HUES48 (cell line): ENCODE measurements around the gene CTXND1.

Experiments
- H3K27ac ChIP-seq: one replicate; pipeline ENCODE4 v1.7.0; 2013; ENCODE audit warnings: low read depth, low read length, inconsistent platforms
- H3K27me3 ChIP-seq: 2 replicates; pipeline ENCODE4 v1.6.1; 2013; ENCODE audit warnings: mild to moderate bottlenecking, low read length; ENCODE audit not compliant: control insufficient read depth, insufficient read depth
- H3K36me3 ChIP-seq: 2 replicates; pipeline ENCODE4 v1.6.1; 2013; ENCODE audit warnings: low read length; ENCODE audit not compliant: control insufficient read depth, insufficient read depth
- H3K4me1 ChIP-seq: 2 replicates; pipeline ENCODE4 v1.6.1; 2013; ENCODE audit warnings: mild to moderate bottlenecking, low read length; ENCODE audit not compliant: control insufficient read depth, insufficient read depth
- H3K4me3 ChIP-seq: 2 replicates; pipeline ENCODE4 v1.5.1; 2013; ENCODE audit warnings: mild to moderate bottlenecking, low read depth, low read length
- H3K9ac ChIP-seq: 2 replicates; pipeline ENCODE4 v1.6.1; 2013; ENCODE audit warnings: mild to moderate bottlenecking, low read depth, low read length, moderate library complexity
- H3K9me3 ChIP-seq: 2 replicates; pipeline ENCODE4 v1.6.1; 2013; ENCODE audit warnings: low read length; ENCODE audit not compliant: control insufficient read depth, insufficient read depth

CTXND1 gene

DNA sequence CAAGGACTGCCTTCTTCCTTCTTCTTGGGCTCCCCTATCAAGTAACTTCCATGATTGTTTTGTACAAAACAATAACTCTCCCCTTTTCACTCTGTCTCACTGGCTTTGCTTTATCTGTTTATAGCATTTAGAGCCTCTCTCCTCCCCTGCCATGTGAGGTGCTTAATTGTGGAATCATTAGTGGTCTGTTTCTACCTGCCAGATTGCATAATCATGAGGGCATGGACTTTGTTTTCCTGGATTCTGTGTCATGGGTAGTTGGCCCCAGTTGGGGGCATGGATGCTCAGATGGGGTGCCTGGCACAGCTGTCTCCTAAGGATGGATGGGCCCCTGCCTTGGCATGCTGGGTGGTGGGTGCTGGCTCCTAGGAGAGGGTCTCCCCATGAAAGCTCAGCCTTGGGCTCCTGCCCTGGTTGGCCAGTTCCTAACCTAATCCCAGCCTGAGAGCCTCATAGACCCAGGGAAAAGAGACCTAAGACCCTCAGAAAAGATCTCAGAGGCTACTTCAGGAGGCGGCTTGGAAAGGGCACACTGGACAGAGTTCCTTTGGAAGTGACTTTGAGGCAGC lies 8.0 kb upstream of the CTXND1 start:
- H3K4me3 ChIP-seq, result no peak overlapping the region
- no peaks in the 10 kb centered on the region for H3K36me3 ChIP-seq
- no peak overlapping the region for H3K9ac ChIP-seq
- no peaks in the 10 kb centered on the region for H3K9me3 ChIP-seq
- no peak overlapping the region for H3K27ac ChIP-seq
- H3K27me3 ChIP-seq, result no peaks in the 10 kb centered on the region; the same call in 1 of the 2 replicates
- no peaks in the 10 kb centered on the region for H3K4me1 ChIP-seq

DNA sequence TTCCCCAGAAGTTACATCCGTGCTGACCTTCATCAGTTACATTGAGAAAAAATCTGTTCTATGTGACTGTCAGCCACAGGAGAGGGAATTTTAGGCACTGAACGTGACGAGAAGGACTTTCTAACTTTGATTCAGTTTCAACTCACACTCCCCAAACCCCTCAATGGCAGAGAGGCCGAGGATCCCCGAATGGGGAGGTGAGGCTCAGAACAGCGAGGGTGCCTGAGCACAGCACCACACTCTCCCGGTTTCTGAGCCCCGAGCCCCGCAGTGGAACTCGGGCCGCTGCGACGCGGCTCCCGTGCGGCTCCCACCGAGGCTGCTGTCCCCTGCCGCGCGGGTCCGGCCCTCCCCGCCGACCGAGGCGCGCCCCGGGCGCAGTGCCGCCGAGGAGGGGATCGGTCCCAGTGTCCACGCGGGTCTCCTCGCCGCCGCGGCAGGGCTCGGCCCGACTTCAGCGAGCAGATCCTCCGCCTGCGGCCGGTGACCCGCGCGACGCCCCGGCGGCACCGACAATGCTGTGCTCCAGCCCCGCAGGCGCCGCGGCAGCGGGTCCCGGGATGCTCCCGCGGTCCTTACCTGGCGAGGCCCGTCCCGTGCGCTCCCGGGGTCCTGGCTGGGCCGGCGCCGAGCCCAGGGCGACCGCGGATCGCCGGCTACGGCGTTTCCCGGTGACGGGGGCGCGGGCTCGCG lies 439 bp downstream of the CTXND1 start:
- H3K4me3 ChIP-seq, result peak overlapping the region; percentile 70
- no peaks in the 10 kb centered on the region for H3K36me3 ChIP-seq
- H3K9me3 ChIP-seq, result no peaks in the 10 kb centered on the region
- peaks cover 48% of the 10 kb centered on the region for H3K27me3 ChIP-seq
- no peak overlapping the region for H3K9ac ChIP-seq
- H3K4me1 ChIP-seq, result no peaks in the 10 kb centered on the region
- no peak overlapping the region for H3K27ac ChIP-seq

DNA sequence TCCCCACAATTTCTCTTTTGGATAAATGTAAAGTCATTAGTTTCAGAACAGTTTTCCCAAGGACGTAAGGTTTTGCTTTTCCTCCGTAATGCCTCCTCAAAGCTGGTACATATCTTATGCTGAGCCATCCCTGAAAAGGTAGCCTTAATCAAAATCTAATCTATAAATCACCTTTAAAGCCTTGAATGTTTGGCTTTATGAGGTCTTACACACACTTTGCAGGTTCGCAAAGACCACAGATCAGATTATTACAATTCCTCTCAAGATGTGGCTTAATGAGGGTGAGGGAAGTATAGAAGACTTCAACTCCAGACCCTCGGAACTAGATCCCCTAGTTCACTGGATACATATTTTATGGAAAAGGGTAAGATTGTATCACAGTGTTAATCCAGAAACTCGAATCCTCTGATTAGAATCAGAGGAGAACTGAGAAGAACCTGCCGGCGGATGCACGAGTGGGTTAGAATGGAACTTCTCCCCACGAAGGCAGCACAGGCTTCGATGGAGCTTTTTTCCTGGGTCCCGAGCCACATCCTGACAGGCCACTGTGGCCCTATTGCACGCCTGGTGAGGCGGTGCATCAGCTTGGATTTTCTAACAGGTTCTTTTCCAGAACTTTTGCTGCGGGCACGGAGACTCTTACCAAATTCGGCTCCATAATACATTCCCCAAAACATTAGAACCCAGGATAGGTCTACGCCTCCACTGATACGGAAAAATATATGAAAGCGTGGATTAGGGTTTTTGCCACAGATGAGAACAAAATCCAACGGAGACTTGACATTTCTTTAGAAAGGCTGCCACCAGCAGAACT lies 1.2 kb downstream of the CTXND1 start:
- no peaks in the 10 kb centered on the region for H3K4me1 ChIP-seq
- no peak overlapping the region for H3K27ac ChIP-seq
- peaks cover 48% of the 10 kb centered on the region for H3K27me3 ChIP-seq
- peak overlapping the region; percentile 70 for H3K4me3 ChIP-seq
- H3K9ac ChIP-seq, result no peak overlapping the region
- H3K9me3 ChIP-seq, result no peaks in the 10 kb centered on the region
- H3K36me3 ChIP-seq, result no peaks in the 10 kb centered on the region

DNA sequence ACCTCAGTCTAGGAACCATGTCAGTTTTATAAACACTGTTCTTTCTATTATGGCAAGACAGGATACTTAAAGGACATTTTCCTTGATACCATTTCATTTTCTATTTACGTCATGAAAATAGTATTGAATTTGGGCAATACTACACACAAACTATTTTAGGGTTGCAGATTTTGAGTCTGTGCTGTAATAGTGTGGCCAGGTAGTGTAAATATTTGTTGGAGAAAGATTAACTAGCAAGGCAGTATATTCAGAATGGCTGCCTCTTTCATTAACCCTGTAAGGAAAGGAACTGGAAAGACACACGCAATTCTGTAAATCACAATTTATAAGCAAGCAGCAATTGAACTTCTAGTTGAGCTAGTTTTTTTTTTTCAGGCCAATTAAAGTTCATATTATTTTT lies 2.0 kb downstream of the CTXND1 start:
- H3K9ac ChIP-seq, result no peak overlapping the region
- H3K4me1 ChIP-seq, result no peaks in the 10 kb centered on the region
- no peak overlapping the region for H3K4me3 ChIP-seq
- H3K9me3 ChIP-seq, result no peaks in the 10 kb centered on the region
- H3K27ac ChIP-seq, result no peak overlapping the region
- H3K27me3 ChIP-seq, result peaks cover 48% of the 10 kb centered on the region
- H3K36me3 ChIP-seq, result no peaks in the 10 kb centered on the region

DNA sequence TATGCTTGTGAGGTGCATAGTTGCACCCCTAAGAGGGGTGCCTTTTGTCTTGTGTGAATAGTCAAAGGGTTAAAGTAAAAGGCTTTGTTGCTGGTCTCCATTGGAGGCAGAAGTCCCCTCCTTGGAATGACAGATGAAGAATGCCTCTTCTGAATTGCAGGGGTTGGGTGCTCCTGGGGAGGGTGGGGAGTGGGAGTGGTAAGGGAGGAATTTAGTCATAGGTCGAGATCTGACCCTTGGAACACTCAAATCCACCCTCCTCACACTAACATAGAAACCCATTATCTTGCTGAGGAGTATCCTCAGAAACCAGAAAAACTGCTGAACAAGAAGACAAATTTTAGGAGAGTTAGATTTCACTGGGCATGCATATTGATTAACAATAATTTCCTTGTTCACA lies 4.7 kb downstream of the CTXND1 start:
- Histone ChIP-seq H3K9ac (no peak overlapping the region), H3K4me3 (no peak overlapping the region), H3K27me3 (peaks cover 34% of the 10 kb centered on the region), H3K9me3 (no peaks in the 10 kb centered on the region), H3K36me3 (no peaks in the 10 kb centered on the region), H3K27ac (no peak overlapping the region), H3K4me1 (no peaks in the 10 kb centered on the region)

DNA sequence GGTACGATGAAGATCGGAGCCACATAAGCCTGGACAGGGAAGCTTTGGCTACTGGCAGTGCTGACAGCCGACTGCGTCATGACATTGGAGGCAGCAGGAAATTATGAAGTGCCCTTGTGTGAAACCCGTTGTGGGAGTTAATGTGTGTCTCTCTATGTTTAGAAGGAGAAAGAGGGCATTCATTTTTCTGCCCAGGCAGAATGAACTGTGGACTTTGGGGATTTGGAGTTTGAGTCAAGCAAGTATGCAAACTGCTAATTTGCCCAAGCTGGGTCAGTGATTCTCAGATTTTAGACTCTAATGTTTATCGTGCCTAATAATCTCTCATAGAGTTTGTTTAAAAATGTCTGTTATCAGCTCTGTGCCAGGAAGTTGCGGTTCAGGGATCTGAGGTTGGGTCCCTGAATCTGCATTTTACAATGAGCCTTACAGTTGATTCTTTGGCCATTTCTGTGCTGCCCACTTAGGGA lies 5.6 kb downstream of the CTXND1 start:
- H3K9ac ChIP-seq, result no peak overlapping the region
- H3K27me3 ChIP-seq, result peaks cover 25% of the 10 kb centered on the region
- no peak overlapping the region for H3K27ac ChIP-seq
- H3K36me3 ChIP-seq, result no peaks in the 10 kb centered on the region
- H3K9me3 ChIP-seq, result no peaks in the 10 kb centered on the region
- peaks cover 6% of the 10 kb centered on the region; the same call in 1 of the 2 replicates for H3K4me1 ChIP-seq
- no peak overlapping the region for H3K4me3 ChIP-seq

DNA sequence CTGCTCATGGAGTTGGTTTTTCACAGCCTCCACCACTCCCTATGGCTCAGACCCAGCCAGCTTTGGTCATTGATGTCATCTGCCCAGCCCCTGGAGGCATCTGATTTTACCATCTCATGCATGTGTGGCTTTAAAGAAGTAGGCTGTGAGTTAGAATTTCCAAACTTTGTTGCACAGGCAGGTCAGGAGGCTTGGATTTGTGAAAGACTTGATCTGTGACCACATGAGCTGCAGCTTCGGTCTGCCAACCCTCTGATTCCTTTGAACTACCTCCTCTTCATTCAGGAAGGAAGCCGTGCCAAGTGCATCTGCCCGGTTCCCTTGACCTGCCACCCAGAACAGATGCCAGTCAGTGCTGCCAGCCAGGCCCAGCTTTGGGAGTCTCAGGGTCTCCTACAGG lies 9.2 kb downstream of the CTXND1 start:
- Histone ChIP-seq H3K9me3 (no peaks in the 10 kb centered on the region), H3K27ac (no peak overlapping the region), H3K27me3 (0 out of 2 replicates have a peak, but pooled peaks cover 2% of the 10 kb centered on the region), H3K4me1 (peaks cover 6% of the 10 kb centered on the region; the same call in 1 of the 2 replicates), H3K4me3 (no peak overlapping the region), H3K9ac (no peak overlapping the region), H3K36me3 (no peaks in the 10 kb centered on the region)

DNA sequence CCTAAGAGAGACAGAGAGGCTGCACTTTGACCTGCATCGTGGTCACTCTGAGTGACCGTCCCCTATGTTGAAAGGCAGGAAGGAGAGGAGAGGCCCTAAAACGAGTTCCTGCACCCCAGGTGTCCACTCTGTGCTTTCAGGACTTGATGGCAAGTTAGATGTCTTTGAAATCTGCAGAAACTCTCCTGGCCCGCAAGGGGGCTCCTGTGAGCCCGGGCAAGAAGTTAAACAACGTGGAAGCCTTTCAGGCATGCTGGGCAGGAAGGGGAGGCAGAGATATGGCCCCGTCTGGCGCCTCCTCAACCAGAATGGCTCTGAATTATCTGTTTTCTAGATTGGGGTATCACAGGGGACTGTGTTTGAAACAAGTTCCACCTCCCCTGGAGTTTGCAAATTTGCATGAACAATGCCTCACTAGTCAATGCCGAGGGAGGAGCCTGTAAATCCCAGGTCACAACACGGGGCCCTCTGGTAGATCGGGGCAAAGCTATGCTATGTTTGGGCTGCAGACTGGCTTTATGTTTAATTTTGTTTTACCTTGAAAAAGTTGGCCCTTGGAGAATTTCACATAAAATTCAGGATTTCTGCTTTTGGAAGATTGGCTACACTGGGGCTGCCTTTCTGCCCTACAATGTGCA lies 9.8 kb downstream of the CTXND1 start:
- H3K4me1 ChIP-seq, result peaks cover 6% of the 10 kb centered on the region; the same call in 1 of the 2 replicates
- no peaks in the 10 kb centered on the region for H3K36me3 ChIP-seq
- no peak overlapping the region for H3K27ac ChIP-seq
- 0 out of 2 replicates have a peak, but pooled peaks cover 2% of the 10 kb centered on the region for H3K27me3 ChIP-seq
- H3K9ac ChIP-seq, result no peak overlapping the region
- no peak overlapping the region for H3K4me3 ChIP-seq
- no peaks in the 10 kb centered on the region for H3K9me3 ChIP-seq

DNA sequence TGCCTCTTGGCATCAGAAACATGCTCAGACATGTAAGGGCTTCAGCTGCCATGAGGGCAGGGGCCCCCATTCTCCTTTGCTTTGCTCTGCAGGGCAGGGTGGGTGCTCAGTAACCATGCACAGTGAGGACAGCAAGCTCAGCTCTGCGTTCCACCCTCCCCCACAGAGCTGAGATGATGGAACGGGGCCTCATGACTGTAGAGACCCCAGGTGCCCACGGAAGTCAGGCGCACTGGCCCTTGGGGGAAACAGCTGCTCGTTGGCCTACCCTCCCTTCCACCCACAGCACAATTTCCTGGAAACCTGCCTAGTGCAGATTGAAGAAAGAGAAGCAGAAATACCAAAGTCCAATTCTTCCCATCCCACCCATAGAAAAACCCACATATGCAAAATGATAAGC lies 10.5 kb downstream of the CTXND1 start:
- Histone ChIP-seq H3K27ac (no peak overlapping the region), H3K4me1 (peaks cover 6% of the 10 kb centered on the region; the same call in 1 of the 2 replicates), H3K27me3 (no peaks in the 10 kb centered on the region), H3K4me3 (no peak overlapping the region), H3K9me3 (no peaks in the 10 kb centered on the region), H3K36me3 (no peaks in the 10 kb centered on the region), H3K9ac (no peak overlapping the region)

DNA sequence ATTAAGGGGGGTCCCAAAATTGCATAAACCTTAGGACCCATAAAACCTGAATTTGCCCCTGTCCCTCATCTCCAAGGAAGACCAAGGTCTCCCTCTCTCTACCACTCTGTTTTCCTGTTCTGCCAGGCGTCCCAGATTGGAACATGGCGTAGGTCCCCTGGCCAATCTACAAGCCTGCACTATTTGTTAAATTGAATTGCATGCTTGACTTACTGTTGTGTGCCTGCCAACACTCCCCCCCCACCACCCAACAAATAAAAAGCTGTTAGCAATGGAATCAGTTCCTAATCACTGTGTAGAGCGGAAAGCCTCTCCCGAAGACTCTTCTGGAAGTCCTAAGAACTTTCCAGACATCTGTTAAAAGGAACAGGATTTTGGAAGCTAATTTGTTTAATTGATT lies 11.7 kb downstream of the CTXND1 start:
- no peaks in the 10 kb centered on the region for H3K36me3 ChIP-seq
- H3K9ac ChIP-seq, result no peak overlapping the region
- no peaks in the 10 kb centered on the region for H3K9me3 ChIP-seq
- H3K4me1 ChIP-seq, result peaks cover 6% of the 10 kb centered on the region; the same call in 1 of the 2 replicates
- H3K4me3 ChIP-seq, result no peak overlapping the region
- H3K27me3 ChIP-seq, result no peaks in the 10 kb centered on the region
- H3K27ac ChIP-seq, result no peak overlapping the region
